Activated CD8-positive, alpha-beta memory T cell treated with anti-CD3 and anti-CD28 coated beads for 24 hours (primary cell): Measurements from ENCODE around the gene ATP2B1.

Experiments used
- DNase-seq: peaks from one replicate; pipeline ENCODE4 v3.0.0-alpha.2; 2020

The ATP2B1 gene

DNA sequence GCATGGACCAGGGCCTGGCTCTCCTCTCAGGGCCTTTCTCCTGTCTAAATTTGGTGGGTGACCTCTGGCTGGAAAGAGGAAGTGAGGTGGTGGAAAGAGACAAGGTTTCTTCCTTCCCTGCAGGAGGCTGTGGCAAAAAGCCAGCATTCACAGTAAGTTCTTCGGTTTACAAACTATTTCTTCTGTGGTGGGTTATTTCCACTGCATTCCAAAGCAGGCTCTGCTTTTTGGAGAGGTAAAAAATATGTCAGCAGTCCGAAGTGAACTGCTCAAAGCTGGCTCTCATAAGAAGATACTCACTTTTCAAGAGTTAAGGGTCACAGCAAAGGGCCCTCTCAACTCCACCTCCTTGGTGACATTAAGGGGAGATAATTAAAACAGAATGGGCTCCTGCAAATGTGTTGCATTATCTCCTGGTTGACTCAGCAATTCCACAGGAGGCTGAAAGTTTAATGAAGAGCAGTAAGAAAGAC, 133.9 kb downstream of the ATP2B1 start:
- no peak for DNase-seq

DNA sequence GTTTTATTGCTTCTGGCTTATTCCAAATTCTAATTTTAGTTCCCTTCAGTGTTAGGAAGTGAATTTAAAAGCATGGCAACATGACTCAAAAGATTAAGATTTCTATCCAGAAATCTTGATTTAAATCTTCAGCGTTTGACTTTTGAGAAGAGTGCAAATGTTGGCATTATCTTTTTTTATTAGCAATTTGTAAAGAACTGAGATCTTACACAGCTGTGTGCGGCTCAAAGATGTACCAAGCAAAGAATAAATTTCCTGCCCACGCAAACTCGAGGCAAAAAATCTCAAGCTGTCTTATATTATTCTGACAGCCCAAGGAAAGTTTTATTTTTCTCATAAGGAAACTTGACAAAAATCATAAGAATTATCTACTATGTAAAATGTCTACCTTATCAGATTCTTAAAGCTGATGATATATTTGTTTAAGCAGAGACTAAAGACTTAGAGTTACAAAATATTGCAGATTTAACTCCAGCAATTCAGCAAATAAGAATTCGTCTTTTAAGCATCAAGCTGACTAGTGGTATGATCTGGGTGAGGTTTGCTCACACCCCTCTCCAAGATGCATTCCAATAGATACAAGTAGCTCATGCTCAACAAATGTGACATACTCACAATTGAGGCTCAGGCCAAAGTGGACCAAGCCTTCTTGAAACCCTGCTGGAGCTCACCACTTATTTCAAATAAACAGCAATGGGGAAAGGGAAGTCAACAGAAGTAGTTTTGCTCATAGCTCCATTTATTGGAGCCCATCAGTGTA, 135.4 kb downstream of the ATP2B1 start:
- DNase-seq: no peak

DNA sequence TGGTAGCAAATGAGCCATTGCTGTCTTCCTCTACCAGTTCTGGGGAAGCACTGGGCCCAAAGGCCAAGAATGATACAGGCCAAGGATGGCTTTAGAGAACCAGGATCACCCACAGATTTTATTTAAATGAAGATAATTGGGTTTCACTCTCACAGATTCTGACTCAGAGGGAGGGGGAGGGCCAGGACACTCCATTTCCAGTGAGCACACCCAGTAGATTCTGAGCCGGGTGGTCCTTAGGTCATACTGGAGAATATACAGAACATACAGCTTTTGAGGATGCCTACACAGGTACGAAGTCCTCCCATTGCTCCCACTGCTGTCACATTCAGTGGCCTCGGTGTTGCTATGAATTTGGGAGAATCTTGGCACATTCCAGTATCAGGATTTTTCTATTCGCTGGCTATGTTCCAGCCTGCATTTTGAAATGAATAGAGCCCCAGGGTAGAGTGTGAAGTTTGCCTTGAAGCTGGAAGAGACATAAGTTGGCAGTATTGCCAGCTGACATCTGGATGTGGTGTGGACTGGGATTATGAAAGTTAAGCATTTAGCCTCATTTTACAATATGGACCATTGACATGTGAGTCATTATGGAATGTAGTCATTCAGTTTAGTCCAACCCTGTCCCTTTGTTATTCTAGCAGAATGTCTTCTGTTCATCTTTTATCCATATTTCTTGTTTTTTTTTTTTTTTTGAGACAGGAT, 137.0 kb downstream of the ATP2B1 start:
- no peak for DNase-seq

DNA sequence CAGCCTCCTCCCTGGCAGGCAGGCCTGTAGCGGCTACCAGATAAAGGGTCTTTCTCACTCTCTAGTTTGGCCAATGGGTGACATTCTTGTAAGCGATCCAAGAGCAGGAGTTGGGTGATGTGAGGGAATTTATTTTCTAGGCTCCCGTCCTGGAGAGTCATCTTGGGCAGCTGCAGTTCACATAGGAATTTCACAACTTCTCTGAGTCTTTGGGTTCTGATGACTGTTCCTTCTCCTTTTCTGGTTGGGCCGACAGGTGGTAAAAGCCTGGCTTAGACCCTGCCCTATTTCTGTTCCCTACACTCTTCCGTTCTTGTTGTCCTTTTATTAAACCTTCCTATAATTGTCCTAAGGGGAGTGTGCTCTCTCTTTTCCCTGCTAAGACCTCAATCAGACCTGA, 140.2 kb downstream of the ATP2B1 start:
- DNase-seq: no peak

DNA sequence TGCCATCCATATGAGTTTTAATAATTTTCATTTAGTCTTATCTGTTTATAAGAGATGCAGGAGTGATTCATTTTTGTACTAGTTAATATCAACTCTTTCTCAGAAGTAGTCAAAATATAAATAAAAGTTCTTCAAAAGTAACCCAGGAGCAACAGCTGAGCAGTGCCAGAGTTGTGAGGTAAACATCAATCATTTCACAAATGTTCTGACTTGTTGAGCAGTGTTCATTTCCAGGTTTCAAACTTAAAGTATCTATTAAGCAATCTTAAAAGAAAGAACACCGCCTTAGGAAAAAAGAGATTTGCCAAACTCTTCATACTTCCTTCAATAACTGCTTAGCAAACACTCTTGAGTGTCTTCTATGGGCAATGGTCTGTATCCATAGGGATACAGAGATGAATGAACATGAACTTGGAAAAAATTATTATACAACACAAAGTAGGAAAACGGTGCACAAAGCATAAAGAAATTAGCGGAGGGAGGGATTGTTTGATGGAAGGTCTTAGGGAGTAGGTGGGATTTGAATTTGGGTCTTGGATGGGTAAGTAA, 140.9 kb downstream of the ATP2B1 start:
- no peak for DNase-seq

DNA sequence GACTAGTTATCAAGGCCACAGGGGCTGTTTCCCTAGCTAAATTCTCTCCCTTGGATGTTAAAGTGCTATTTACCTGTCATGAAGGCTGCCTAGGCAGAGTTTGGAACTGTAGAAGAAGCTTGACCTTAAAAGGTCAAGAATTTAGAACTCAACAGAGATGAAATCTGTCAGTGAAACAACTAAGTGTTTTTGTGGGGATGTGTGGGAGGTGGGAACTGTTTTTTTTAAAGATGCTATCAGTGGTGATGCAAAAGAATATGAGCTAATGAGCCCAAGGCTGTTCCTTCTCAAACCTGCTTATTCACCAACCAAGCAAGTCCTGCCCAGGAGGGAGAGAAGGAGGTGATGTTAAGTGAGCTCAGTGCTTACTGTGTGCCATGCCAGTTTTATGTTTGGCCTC, 142.0 kb downstream of the ATP2B1 start:
- DNase-seq: no peak

DNA sequence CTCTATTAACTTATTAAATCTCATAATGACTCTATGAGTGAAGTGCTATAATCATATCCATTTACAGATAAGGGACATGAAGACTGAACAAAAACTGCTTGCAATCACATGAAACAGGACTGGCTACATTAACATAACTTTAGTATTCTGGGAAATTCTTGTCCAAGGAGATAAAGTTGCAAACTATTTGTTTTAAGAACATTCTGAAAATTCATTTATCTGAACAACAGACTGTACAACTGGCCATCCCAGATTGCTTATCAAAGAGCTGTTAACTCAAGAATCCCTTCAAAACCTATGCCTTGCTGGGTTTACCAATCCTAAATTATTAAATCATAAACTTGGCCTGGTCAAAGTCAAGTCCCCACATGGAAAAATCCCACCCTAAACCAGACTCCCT, 143.6 kb downstream of the ATP2B1 start:
- no peak for DNase-seq

DNA sequence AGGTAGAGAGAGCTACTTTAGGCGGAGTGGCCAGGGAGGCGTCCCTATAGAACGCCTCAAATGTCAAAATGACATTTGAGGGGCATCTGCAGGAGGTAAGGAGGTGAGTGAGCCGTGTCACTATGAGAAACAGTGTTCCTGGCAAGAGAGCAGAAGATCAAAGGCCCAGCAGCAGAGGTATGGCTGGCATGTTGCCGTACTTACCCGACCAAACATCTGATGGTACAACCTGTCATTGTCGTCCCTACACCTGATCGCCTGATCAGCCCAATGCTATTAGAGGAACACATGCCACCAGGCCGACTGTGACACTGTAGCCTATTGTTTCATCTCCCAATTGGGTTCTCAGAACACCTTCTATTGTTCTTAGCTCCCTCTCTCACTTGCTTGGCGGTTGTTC, 148.9 kb downstream of the ATP2B1 start:
- no peak for DNase-seq

DNA sequence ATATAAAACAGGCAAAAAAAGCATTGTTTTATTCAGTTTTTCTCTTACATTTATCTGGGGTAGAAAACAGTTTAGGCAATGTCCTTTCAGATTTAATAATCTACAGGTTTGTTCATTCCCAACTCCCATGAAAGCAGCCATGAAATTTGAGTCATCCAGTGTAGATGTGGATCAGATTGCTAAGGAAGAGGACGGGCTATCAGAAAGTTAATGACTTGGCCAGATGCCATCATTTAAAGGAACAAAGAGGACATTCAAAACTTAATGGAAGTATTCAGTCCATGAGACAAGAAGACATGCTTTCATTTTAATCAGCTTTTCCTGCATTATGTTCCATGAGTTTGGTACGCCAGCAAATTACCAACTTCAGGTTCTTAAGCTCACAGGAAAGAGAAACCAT, 151.7 kb downstream of the ATP2B1 start:
- DNase-seq: no peak

DNA sequence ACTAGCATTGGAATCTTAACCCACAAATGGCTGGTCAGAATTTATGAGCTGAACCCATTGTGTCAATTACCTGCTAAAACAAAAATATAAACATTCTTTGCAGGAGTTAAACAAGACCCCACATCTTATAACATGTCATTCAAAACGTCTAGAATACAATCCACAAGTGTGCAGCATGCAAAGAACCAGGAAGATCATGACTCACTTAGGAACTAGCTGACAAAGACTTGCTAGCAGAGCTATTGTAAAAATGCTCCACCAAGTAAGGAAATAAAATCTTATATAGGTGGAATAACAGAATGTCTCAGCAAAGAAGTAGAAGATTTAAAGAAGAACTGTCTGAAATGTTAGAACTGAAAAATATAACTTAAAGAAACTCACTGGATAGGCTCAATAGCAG, 156.3 kb downstream of the ATP2B1 start:
- DNase-seq: no peak

DNA sequence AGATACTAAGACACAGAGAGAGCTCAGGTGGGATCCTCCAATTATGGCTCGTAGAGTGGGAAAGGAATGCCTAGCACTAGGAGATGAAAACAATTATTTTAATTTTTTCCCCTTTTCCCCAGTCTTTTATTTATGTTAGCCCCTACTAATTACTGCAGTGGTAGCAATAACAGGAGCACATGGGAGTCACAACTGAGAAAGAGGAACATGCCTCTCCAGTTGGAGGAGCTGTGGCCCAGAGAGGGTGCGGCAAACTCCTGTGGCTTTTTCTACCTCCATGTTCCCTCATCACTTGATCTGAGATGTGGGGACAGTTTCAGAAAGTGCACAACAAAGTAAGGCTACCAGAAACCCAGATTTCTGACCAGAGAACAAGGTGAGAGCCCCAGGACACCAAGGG, 156.9 kb downstream of the ATP2B1 start:
- DNase-seq: no peak

DNA sequence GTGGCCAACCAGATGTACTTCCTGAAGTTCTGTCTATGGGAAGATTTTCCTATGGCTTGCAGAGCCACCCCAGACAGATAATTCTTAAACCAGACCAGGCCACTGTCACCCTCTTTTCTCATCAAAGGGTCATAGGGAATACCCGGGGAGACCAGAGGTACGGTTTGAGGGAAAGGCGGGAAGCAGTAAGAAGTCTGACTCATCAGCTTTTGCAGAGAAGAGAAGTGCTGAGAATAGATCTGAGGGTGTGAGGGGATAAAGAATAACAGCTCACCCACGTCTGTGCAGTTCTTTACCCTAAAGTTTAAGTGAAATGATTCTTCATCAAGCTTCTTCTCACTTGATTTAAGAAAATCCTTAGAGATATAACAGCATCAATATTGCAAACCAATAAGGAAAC, 161.5 kb downstream of the ATP2B1 start:
- no peak for DNase-seq

DNA sequence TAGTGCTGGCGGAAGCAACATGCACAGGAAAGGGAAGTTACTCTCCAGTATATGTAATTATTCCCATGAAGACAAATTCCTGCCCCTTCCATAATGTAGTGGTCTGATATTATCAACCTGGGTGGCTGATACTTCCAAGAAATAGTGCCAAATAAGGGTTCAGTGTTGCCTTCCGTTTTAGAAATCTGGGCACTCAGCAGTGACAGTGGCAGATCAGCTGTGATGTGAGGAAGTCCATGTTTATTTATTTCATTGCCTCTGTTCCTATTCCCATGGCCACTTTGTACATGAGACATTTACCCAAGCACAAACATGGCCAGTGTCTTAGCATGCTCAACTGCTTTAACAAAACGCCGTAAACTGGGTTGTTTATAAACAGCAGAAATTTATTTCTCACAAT, 162.5 kb downstream of the ATP2B1 start:
- DNase-seq: no peak

DNA sequence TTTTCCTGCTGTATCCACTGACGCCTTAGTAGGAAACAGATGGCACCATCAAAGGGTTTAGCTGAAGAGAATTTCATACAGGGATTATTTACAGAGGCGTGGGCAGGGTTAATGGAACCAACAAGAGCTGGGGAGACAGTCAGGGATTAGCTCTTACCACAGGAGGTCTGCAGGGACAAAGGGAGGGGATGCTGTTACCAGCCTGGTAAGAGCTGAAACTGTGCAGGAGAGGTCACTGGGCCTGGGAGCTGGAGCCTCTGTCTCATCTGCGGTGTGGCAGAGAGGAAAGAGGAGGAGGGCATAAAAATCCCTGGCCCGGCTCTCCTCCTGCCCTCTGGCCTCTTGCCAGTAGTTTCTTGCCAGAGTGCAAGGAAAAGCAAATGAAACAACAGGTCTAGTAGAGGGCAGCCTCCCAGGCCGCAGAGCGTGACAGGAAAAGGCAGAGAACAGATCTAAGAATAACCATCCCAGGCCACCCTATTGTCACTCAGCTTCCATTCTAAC, 163.9 kb downstream of the ATP2B1 start:
- DNase-seq: no peak

DNA sequence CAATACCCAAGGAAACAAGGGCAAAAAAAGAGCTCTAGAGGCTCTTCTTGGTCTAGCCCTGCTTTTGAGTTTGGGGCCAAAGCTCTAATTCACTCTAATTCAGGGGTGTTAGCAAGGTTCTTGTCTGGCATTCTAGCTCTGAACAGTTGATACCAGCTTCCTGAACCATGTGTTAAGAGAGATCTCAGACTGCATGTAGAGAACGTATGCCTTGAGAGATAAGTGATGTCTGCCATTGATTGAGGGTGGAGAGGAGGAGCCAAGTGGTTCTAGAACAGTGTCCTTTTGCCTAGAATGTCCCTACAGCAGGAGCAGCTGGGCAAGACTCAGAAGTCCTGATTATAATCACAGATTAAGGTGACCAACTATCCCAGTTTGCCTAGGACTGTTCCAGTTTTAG, 164.6 kb downstream of the ATP2B1 start:
- no peak for DNase-seq

DNA sequence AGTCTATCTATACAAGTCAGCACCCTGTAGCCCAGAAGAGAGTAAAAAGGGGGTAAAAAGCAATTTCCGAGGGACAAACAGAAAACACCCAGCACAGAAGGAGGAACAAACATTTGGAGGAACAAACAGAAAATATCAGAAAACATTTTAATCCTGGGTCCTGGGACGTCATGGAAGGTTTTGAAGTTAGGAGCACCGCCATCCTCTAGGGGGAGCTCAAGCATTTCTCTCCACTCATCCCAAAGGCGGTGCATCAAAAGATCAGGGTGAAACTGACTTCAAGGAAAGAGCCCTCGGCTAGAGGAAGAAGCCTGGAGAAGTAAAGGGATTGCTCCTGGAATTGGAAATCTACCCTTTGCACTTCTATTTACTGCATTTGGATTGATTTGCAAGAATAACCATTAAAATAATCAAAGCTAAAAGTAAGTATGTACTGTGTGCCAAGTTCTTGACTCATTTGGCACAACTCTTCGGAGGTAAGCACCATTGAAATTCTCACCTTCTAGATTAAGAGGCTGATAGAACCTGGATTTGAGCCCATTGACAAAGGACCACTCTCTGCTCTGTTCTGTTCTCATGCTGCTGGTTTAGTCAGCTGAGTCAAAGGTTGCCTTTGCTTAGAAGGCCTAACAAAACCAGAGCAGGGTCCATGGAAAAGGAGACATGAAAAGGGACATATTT, 165.6 kb downstream of the ATP2B1 start:
- peak; percentile 75 for DNase-seq

DNA sequence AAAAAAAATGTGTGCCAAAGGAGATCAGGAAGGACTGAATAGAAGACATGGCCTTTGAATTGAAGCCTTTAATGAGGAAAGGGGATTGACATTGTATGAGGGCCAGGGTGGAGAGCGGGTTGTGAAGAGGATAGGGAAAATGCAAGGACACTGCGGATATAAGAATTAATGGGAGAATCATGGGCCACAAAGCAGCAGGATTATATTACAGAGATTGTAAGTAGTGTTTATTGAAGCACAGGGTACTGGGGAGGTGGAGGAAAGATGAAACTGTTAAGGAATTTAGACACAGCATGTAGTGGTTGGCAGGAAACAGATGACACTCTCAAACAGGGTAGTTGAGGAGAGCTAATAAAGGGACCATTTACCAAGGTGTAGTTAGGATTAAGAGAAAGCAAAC, 166.4 kb downstream of the ATP2B1 start:
- DNase-seq: no peak

DNA sequence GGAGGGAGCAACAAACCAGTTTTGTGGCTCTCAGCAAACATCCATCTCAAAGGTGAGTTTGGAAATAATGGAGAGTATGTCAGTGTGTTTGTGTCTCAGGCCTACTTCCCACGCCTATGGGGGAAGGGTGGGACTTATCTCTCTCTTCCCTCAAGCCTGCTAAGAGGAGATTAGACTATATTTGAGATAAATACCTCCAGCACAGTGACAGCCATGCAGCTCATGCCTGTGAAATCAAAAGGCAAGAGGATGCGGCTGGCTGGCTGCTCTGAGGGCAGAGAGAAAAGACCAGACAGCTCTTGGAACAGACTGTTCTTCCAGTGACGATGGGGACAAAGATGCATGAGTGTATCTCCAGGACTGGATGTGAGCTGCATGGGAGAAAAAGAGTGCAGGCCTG, 168.1 kb downstream of the ATP2B1 start:
- DNase-seq: no peak

DNA sequence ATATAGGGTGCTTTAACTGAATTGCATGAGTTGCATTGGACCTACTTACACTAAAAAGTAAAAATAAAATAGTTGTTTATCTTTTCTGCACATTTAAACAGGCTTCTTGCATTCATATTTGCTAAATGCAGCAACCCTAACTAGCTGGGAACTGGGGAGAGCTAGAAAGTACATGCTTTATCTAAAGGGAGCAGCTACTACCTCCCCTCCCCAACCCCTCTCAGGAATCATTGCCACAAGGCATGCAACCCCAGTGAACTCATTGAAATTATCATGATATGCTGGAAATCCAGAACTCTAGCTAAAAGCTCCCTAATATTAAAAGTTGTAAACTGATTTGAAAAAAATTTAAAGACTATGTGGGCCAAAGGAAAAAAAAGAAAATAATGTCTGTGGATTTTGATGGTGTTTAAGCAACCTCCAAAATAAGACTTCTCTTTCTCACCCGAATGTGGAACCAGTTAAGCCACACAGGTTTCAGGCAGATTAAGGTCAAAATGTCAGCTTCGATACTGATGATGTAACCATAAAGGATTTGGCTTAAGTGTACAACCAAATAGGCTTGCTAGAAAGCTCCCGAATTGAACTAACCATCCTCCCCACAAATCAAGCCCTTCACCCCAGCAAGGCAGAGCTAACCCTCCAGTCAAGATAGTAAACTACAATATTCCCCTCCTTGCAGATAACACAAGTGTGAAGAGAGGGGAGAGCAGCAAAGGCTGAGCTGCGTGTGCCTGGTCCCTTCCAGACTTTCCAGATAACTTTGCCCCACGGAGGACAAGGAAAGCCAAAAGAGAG, 169.0 kb downstream of the ATP2B1 start:
- DNase-seq: no peak

DNA sequence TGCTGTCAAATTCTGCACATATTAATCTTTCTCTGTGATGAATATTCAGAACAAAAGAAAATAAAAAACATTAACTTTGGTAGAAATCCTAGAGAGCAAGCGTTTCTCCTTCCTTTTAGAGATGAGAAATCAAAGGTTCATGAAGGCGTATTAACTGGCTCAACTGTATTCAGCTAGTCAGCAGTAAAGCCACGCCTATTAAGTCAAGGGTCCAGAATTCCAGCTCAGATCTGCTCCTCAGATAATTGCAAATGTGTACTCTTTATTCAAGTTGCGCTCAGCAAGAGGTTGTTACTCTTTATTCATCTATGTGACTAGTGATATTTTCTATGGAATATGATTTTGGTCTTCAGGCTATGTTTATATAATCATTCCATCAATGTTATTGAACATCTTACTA, 169.7 kb downstream of the ATP2B1 start:
- DNase-seq: no peak
